Subcutaneous adipose tissue (tissue), 4 donors: ENCODE data around the gene TIMM21. TPM values are rescaled to one million over a fixed set of nuclear protein-coding genes. Genes with fewer than 3 reads are reported as not detected.

Experiments
- CTCF ChIP-seq: fragments of 450-650 bp; IDR thresholded peaks from one replicate; pipeline ENCODE4 v1.5.1; 2016; ENCODE audit warnings: low read depth, mild to moderate bottlenecking, control low read depth, antibody characterized with exemption, moderate library complexity
- total RNA-seq, 4 donors: library from RNA; depleted of rRNA; stranded (reverse); fragments of >200 nt; gene quantifications; one replicate each; pipeline ENCODE4 v1.1.0, GENCODE V29; 2016

Gene TIMM21
- total RNA-seq, 4 donors from 2014 or later: 25.3 to 50.4 (median 33.1) TPM

GRCh38 chr18:74200780-74201179, 52.5 kb downstream of the TIMM21 start:
- no peak for TF ChIP-seq CTCF

GRCh38 chr18:74203811-74204210, 55.5 kb downstream of the TIMM21 start:
- no peak for TF ChIP-seq CTCF

- TF ChIP-seq CTCF: no peak
These were observed 56.3 kb downstream of the TIMM21 start for GRCh38 chr18:74204526-74205152.

Other genes starting within 250 kb of the TIMM21 start
- gene FBXO15, start 689 bp upstream of the TIMM21 start, total RNA-seq: 1 to 10 TPM in 1 of 4 donors, under 1 TPM in 1, not detected in 2; 0.44 to 1.9 TPM
- gene CYB5A, start 143.4 kb downstream of the TIMM21 start, total RNA-seq: 100 to 1,000 TPM; 360 to 826 (median 618) TPM
- not detected for gene C18orf63, start 167.3 kb downstream of the TIMM21 start, total RNA-seq